ENCODE measurements around the gene CPAMD8.

DNA sequence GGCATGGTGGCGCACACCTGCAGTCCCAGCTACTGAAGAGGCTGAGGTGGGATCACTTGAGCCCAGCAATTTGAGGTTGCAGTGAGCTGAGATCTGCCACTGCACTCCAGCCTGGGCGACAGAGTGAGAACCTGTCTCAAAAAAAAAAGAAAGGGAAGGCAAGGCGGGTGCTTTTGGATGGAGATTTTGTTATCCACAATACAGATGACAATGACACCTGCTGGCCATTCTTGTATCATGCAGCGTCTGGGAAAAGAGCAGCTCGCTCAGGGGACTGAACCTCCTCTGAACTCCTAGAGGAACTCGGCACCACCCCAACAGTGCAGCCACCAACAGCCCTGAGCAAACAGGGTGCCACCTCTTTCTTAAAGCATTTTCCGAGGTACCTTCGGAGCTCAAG lies 25.8 kb upstream of the CPAMD8 start:
- TF ChIP-seq, protein P1, sequence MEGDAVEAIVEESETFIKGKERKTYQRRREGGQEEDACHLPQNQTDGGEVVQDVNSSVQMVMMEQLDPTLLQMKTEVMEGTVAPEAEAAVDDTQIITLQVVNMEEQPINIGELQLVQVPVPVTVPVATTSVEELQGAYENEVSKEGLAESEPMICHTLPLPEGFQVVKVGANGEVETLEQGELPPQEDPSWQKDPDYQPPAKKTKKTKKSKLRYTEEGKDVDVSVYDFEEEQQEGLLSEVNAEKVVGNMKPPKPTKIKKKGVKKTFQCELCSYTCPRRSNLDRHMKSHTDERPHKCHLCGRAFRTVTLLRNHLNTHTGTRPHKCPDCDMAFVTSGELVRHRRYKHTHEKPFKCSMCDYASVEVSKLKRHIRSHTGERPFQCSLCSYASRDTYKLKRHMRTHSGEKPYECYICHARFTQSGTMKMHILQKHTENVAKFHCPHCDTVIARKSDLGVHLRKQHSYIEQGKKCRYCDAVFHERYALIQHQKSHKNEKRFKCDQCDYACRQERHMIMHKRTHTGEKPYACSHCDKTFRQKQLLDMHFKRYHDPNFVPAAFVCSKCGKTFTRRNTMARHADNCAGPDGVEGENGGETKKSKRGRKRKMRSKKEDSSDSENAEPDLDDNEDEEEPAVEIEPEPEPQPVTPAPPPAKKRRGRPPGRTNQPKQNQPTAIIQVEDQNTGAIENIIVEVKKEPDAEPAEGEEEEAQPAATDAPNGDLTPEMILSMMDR (IDR thresholded peaks at IDR 0.05; ENCODE audit: low read depth, low read length) = peak; percentile 50
- TF ChIP-seq POLR2A (IDR thresholded peaks at IDR 0.05; ENCODE audit: extremely low read depth, insufficient read length) = no peak
- no peak for TF ChIP-seq MYC (IDR thresholded peaks at IDR 0.05; ENCODE audit: low read depth, low read length)
- TF ChIP-seq, protein P2, sequence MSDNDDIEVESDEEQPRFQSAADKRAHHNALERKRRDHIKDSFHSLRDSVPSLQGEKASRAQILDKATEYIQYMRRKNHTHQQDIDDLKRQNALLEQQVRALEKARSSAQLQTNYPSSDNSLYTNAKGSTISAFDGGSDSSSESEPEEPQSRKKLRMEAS (IDR thresholded peaks at IDR 0.05; ENCODE audit: low read depth, low read length) = no peak

Data from NB4 (cell line).